WTC11 (cell line): ENCODE data around the gene SPRR1A. TPM values are rescaled to one million over a fixed set of nuclear protein-coding genes. Genes with fewer than 3 reads are reported as not detected.

Source experiments
- ATAC-seq: fragments of 200-7000 bp; cut with Tn5 transposase; 2 replicates; pipeline ENCODE4 v1.10.0; 2021; ENCODE audit warnings: mild to moderate bottlenecking, moderate library complexity
- CTCF ChIA-PET: fragments of 300-600 bp; sonication (Branson Sonifier 250); formaldehyde crosslinking; loops from one replicate; lab custom pipeline; 2021; ENCODE audit warnings: antibody characterized with exemption; lab: Charles Lee
- POLR2A ChIA-PET: fragments of 350-600 bp; sonication (Branson Sonifier 250); formaldehyde crosslinking; loops from one replicate; lab custom pipeline; 2021; ENCODE audit warnings: antibody characterized with exemption; lab: Charles Lee
- DNase-seq: peaks from one replicate; pipeline ENCODE4 v3.0.0; 2021; ENCODE audit warnings: low spot score
- H3K27ac Mint-ChIP-seq: 2 replicates; pipeline ENCODE4 v1.8.0; 2021; ENCODE audit warnings: mixed read lengths
- H3K27me3 Mint-ChIP-seq: 2 replicates; pipeline ENCODE4 v1.8.0; 2021; ENCODE audit warnings: low read depth, mild to moderate bottlenecking, moderate library complexity, mixed read lengths
- H3K36me3 Mint-ChIP-seq: 2 replicates; pipeline ENCODE4 v1.8.0; 2021; ENCODE audit warnings: mixed read lengths
- H3K4me1 Mint-ChIP-seq: 2 replicates; pipeline ENCODE4 v1.8.0; 2022; ENCODE audit warnings: mixed read lengths
- H3K4me3 Mint-ChIP-seq: 2 replicates; pipeline ENCODE4 v1.8.0; 2021; ENCODE audit warnings: mild to moderate bottlenecking, moderate library complexity, mixed read lengths
- H3K9me3 Mint-ChIP-seq: 2 replicates; pipeline ENCODE4 v1.8.0; 2021; ENCODE audit warnings: mixed read lengths
- AFF4 ChIP-seq: sonication (generic); formaldehyde crosslinking; IDR thresholded peaks from 2 replicates; pipeline ENCODE4 v1.8.1; 2023; ENCODE audit warnings: mild to moderate bottlenecking, missing genetic modification reagents, borderline replicate concordance
- ARID4B ChIP-seq: sonication (generic); formaldehyde crosslinking; IDR thresholded peaks from 2 replicates; pipeline ENCODE4 v1.8.0; 2023; ENCODE audit warnings: missing genetic modification reagents, mild to moderate bottlenecking, borderline replicate concordance
- E2F5 ChIP-seq: sonication (generic); formaldehyde crosslinking; IDR thresholded peaks from 2 replicates; pipeline ENCODE4 v1.8.1; 2022; ENCODE audit warnings: mild to moderate bottlenecking, moderate library complexity, missing genetic modification reagents
- GRHL2 ChIP-seq: fragments of 250-450 bp; sonication (Bioruptor Pico); IDR thresholded peaks from 2 replicates; pipeline ENCODE4 v1.8.0; 2022; ENCODE audit warnings: mild to moderate bottlenecking, moderate library complexity; ENCODE audit not compliant: insufficient replicate concordance, severe bottlenecking
- HMGA2 ChIP-seq: fragments of 250-450 bp; sonication (Bioruptor Pico); IDR thresholded peaks from 2 replicates; pipeline ENCODE4 v1.4.0; 2021; ENCODE audit warnings: mild to moderate bottlenecking, moderate library complexity
- JAZF1 ChIP-seq: fragments of 250-450 bp; sonication (Bioruptor Pico); IDR thresholded peaks from 2 replicates; pipeline ENCODE4 v1.9.0; 2021; ENCODE audit warnings: moderate library complexity, mild to moderate bottlenecking, inconsistent platforms
- JUN ChIP-seq: sonication (generic); formaldehyde crosslinking; IDR thresholded peaks from 2 replicates; pipeline ENCODE4 v1.8.0; 2023; ENCODE audit warnings: mild to moderate bottlenecking, missing genetic modification reagents
- MLX ChIP-seq: sonication (generic); formaldehyde crosslinking; IDR thresholded peaks from 2 replicates; pipeline ENCODE4 v1.8.1; 2023; ENCODE audit warnings: mild to moderate bottlenecking, missing genetic modification reagents, moderate library complexity
- NFYB ChIP-seq: sonication (generic); formaldehyde crosslinking; conservative IDR thresholded peaks from 2 replicates; pipeline ENCODE4 v1.8.0; 2022; ENCODE audit warnings: low read depth, missing genetic modification reagents
- SOX15 ChIP-seq: fragments of 250-450 bp; sonication (Bioruptor Pico); IDR thresholded peaks from 2 replicates; pipeline ENCODE4 v1.9.0; 2021; ENCODE audit warnings: mild to moderate bottlenecking
- STAT6 ChIP-seq: sonication (generic); formaldehyde crosslinking; conservative IDR thresholded peaks from 2 replicates; pipeline ENCODE4 v1.8.1; 2023; ENCODE audit warnings: mild to moderate bottlenecking, low read depth, missing genetic modification reagents, moderate library complexity
- USF2 ChIP-seq: sonication (generic); formaldehyde crosslinking; IDR thresholded peaks from 2 replicates; pipeline ENCODE4 v1.8.1; 2023; ENCODE audit warnings: mild to moderate bottlenecking, missing genetic modification reagents, moderate library complexity
- ZNF138 ChIP-seq: sonication (generic); formaldehyde crosslinking; conservative IDR thresholded peaks from 2 replicates; pipeline ENCODE4 v1.8.1; 2022; ENCODE audit warnings: mild to moderate bottlenecking, moderate library complexity, missing genetic modification reagents
- ZNF263 ChIP-seq: sonication (generic); formaldehyde crosslinking; IDR thresholded peaks from 2 replicates; pipeline ENCODE4 v1.8.1; 2022; ENCODE audit warnings: low read depth, mild to moderate bottlenecking, moderate library complexity, missing genetic modification reagents
- ZNF281 ChIP-seq: sonication (generic); formaldehyde crosslinking; IDR thresholded peaks from 2 replicates; pipeline ENCODE4 v1.8.0; 2023; ENCODE audit warnings: mild to moderate bottlenecking, missing genetic modification reagents
- ZNF396 ChIP-seq: fragments of 250-450 bp; sonication (Bioruptor Pico); IDR thresholded peaks from 2 replicates; pipeline ENCODE4 v1.8.0; 2021; ENCODE audit warnings: mild to moderate bottlenecking, moderate library complexity, borderline replicate concordance
- ZNF423 ChIP-seq: fragments of 250-450 bp; sonication (Bioruptor Pico); IDR thresholded peaks from 2 replicates; pipeline ENCODE4 v2.1.2; 2022; ENCODE audit warnings: mild to moderate bottlenecking, moderate library complexity
- ZNF671 ChIP-seq: fragments of 250-450 bp; sonication (Bioruptor Pico); IDR thresholded peaks from 2 replicates; pipeline ENCODE4 v1.8.0; 2021; ENCODE audit warnings: mild to moderate bottlenecking
- total RNA-seq: library from RNA; stranded (reverse); gene quantifications from 3 replicates; pipeline ENCODE4 v1.2.3, GENCODE V29; 2021

SPRR1A gene
- total RNA-seq, 1 experiment from 2014 or later = not detected

GRCh38 chr1:153028766-153029165, 44.9 kb downstream of the SPRR1A start:
- no peaks in the 10 kb centered on the region for H3K27me3 Mint-ChIP-seq
- no peaks in the 10 kb centered on the region for H3K36me3 Mint-ChIP-seq
- no peak overlapping the region for H3K27ac Mint-ChIP-seq
- ATAC-seq = no peak
- DNase-seq = no peak
- CTCF ChIA-PET = no interaction called here
- TF ChIP-seq USF2 (CRISPR knock-in tag) = no peak
- no peak for TF ChIP-seq NFYB (CRISPR knock-in tag)
- no peak for TF ChIP-seq SOX15 (CRISPR knock-in tag)
- no peak for TF ChIP-seq E2F5 (CRISPR knock-in tag)
- TF ChIP-seq ZNF281 = no peak
- TF ChIP-seq AFF4 = no peak
- no peak for TF ChIP-seq GRHL2 (CRISPR knock-in tag)
- TF ChIP-seq ZNF671 (CRISPR knock-in tag) = no peak
- TF ChIP-seq ZNF263 = no peak
- no peak for TF ChIP-seq ZNF423 (CRISPR knock-in tag)
- no peak for TF ChIP-seq MLX (CRISPR knock-in tag)
- no peak for TF ChIP-seq ZNF138 (CRISPR knock-in tag)
- POLR2A ChIA-PET = no interaction called here
- peaks cover 19% of the 10 kb centered on the region for H3K4me1 Mint-ChIP-seq
- no peak overlapping the region for H3K4me3 Mint-ChIP-seq
- peaks cover 14% of the 10 kb centered on the region for H3K9me3 Mint-ChIP-seq

GRCh38 chr1:153030895-153031294, 47.0 kb downstream of the SPRR1A start, which contains the start of gene SPRR1B:
Gene SPRR1B (plus strand): TSS chr1:153031203. CDS start chr1:153032346, 1,143 bp downstream.
- DNase-seq (no peak), ATAC-seq (no peak)
- ChIA-PET POLR2A (no interaction called here), CTCF (no interaction called here)
- H3K4me1 Mint-ChIP-seq = peaks cover 19% of the 10 kb centered on the region
- H3K27ac Mint-ChIP-seq = no peak within 1 kb of the TSS; the same call in 1 of the 2 replicates
- H3K9me3 Mint-ChIP-seq = peaks cover 14% of the 10 kb centered on the region
- H3K4me3 Mint-ChIP-seq = no peak within 1 kb of the TSS
- no peaks in the 10 kb centered on the region for H3K27me3 Mint-ChIP-seq
- no peaks in the 10 kb centered on the region for H3K36me3 Mint-ChIP-seq
- TF ChIP-seq ZNF396 (CRISPR knock-in tag) (no peak), HMGA2 (CRISPR knock-in tag) (no peak), STAT6 (CRISPR knock-in tag) (no peak), ARID4B (no peak), JUN (CRISPR knock-in tag) (no peak), JAZF1 (CRISPR knock-in tag) (no peak), ZNF263 (no peak)
